ENCODE data around the gene CASKIN1. TPM values are rescaled to one million over a fixed set of nuclear protein-coding genes. Genes with fewer than 3 reads are reported as not detected.

The CASKIN1 gene
- total and polyA plus RNA-seq, 4 donors = under 0.01 to 0.17 (median 0.09) TPM; not detected in 1

DNA sequence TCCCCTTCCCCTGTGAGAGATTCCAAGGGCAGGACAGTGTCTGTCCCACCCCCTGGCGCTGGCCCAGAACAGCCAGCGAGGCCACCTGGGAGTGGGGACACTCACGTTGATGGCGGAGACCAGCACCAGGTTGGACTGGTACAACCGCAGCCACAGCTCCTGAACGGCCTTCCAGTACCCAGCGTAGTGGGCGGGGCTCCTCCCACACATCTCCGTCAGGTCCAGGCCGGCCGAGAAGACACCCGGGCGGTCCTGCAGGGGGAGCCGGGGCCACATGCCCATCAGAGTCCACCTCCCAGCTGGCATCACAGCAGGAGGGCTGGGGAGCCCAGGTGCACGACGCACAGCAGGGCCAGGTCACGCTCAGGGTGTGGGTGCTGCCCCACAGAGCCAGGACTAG is 47.9 kb upstream of the CASKIN1 start:
- TF ChIP-seq RAD21 (IDR thresholded peaks at IDR 0.05) (no peak), RXRA (IDR thresholded peaks at IDR 0.05) (no peak), HNF4A (conservative IDR thresholded peaks at IDR 0.05) (no peak), GABPA (IDR thresholded peaks at IDR 0.05 in 1 of 2, conservative IDR thresholded peaks at IDR 0.05 in 1 of 2) (no peak), HNF4G (IDR thresholded peaks at IDR 0.05) (no peak), TAF1 (conservative IDR thresholded peaks at IDR 0.05) (no peak), FOXA1 (IDR thresholded peaks at IDR 0.05) (no peak), YY1 (IDR thresholded peaks at IDR 0.05) (no peak), FOXA2 (IDR thresholded peaks at IDR 0.05) (no peak), EGR1 (IDR thresholded peaks at IDR 0.05; ENCODE audit: low read depth in 2 of 2) (no peak), SP1 (IDR thresholded peaks at IDR 0.05) (no peak), JUND (IDR thresholded peaks at IDR 0.05) (no peak), NR2F2 (IDR thresholded peaks at IDR 0.05) (no peak)
- TF ChIP-seq, protein P1, sequence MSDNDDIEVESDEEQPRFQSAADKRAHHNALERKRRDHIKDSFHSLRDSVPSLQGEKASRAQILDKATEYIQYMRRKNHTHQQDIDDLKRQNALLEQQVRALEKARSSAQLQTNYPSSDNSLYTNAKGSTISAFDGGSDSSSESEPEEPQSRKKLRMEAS (IDR thresholded peaks at IDR 0.05) = no peak
- TF ChIP-seq, protein P2, sequence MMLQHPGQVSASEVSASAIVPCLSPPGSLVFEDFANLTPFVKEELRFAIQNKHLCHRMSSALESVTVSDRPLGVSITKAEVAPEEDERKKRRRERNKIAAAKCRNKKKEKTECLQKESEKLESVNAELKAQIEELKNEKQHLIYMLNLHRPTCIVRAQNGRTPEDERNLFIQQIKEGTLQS (IDR thresholded peaks at IDR 0.05) = no peak
- TF ChIP-seq, protein P3, sequence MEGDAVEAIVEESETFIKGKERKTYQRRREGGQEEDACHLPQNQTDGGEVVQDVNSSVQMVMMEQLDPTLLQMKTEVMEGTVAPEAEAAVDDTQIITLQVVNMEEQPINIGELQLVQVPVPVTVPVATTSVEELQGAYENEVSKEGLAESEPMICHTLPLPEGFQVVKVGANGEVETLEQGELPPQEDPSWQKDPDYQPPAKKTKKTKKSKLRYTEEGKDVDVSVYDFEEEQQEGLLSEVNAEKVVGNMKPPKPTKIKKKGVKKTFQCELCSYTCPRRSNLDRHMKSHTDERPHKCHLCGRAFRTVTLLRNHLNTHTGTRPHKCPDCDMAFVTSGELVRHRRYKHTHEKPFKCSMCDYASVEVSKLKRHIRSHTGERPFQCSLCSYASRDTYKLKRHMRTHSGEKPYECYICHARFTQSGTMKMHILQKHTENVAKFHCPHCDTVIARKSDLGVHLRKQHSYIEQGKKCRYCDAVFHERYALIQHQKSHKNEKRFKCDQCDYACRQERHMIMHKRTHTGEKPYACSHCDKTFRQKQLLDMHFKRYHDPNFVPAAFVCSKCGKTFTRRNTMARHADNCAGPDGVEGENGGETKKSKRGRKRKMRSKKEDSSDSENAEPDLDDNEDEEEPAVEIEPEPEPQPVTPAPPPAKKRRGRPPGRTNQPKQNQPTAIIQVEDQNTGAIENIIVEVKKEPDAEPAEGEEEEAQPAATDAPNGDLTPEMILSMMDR (IDR thresholded peaks at IDR 0.05; ENCODE audit: low read depth, low read length, missing input control) = no peak
- TF ChIP-seq, protein P4, sequence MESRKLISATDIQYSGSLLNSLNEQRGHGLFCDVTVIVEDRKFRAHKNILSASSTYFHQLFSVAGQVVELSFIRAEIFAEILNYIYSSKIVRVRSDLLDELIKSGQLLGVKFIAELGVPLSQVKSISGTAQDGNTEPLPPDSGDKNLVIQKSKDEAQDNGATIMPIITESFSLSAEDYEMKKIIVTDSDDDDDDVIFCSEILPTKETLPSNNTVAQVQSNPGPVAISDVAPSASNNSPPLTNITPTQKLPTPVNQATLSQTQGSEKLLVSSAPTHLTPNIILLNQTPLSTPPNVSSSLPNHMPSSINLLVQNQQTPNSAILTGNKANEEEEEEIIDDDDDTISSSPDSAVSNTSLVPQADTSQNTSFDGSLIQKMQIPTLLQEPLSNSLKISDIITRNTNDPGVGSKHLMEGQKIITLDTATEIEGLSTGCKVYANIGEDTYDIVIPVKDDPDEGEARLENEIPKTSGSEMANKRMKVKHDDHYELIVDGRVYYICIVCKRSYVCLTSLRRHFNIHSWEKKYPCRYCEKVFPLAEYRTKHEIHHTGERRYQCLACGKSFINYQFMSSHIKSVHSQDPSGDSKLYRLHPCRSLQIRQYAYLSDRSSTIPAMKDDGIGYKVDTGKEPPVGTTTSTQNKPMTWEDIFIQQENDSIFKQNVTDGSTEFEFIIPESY (IDR thresholded peaks at IDR 0.05) = no peak
- TF ChIP-seq, protein P5, sequence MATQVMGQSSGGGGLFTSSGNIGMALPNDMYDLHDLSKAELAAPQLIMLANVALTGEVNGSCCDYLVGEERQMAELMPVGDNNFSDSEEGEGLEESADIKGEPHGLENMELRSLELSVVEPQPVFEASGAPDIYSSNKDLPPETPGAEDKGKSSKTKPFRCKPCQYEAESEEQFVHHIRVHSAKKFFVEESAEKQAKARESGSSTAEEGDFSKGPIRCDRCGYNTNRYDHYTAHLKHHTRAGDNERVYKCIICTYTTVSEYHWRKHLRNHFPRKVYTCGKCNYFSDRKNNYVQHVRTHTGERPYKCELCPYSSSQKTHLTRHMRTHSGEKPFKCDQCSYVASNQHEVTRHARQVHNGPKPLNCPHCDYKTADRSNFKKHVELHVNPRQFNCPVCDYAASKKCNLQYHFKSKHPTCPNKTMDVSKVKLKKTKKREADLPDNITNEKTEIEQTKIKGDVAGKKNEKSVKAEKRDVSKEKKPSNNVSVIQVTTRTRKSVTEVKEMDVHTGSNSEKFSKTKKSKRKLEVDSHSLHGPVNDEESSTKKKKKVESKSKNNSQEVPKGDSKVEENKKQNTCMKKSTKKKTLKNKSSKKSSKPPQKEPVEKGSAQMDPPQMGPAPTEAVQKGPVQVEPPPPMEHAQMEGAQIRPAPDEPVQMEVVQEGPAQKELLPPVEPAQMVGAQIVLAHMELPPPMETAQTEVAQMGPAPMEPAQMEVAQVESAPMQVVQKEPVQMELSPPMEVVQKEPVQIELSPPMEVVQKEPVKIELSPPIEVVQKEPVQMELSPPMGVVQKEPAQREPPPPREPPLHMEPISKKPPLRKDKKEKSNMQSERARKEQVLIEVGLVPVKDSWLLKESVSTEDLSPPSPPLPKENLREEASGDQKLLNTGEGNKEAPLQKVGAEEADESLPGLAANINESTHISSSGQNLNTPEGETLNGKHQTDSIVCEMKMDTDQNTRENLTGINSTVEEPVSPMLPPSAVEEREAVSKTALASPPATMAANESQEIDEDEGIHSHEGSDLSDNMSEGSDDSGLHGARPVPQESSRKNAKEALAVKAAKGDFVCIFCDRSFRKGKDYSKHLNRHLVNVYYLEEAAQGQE (IDR thresholded peaks at IDR 0.05) = no peak
- Histone ChIP-seq H3K27ac (ENCODE audit: low read depth in 1 of 2, low read length in 2 of 2) (no peak overlapping the region), H3K9ac (ENCODE audit: low read depth in 1 of 2, low read length in 2 of 2) (no peak overlapping the region), H3K4me3 (ENCODE audit: low read depth in 1 of 3, low read length in 3 of 3) (no peak overlapping the region), H3K36me3 (ENCODE audit: control insufficient read depth in 4 of 4, insufficient read depth in 3 of 4, low read depth in 1 of 4, low read length in 3 of 4) (peaks cover 13 to 52% (median 32%) of the 10 kb centered on the region in 4 donors), H3K27me3 (ENCODE audit: control insufficient read depth in 4 of 4, insufficient read depth in 4 of 4, low read length in 3 of 4) (no peaks in the 10 kb centered on the region), H3K4me1 (ENCODE audit: control insufficient read depth in 4 of 4, insufficient read depth in 4 of 4, low read length in 3 of 4) (peaks cover 0 to 7% (median 6%) of the 10 kb centered on the region in 4 donors), H3K9me3 (ENCODE audit: control insufficient read depth in 4 of 4, low read length in 3 of 4) (no peaks in the 10 kb centered on the region)
- WGBS = 88% methylated on average over 17 of the region's 17 CpGs
- DNase-seq (ENCODE audit: low spot score) = no peak
